Loucy (cell line): ENCODE results near the gene STRBP.

Source experiments
- EZH2phosphoT487 ChIP-seq: fragments of 200-600 bp; IDR thresholded peaks from 2 replicates; pipeline ENCODE4 v1.6.1; 2018; ENCODE audit warnings: antibody characterized with exemption, mild to moderate bottlenecking, moderate library complexity, borderline replicate concordance
- TF ChIP-seq, protein P1 (sequence below): fragments of 200-600 bp; sonication (generic); conservative IDR thresholded peaks from 2 replicates; pipeline ENCODE4 v1.5.1; 2014; ENCODE audit warnings: mild to moderate bottlenecking, antibody characterized with exemption, low read length

DNA sequence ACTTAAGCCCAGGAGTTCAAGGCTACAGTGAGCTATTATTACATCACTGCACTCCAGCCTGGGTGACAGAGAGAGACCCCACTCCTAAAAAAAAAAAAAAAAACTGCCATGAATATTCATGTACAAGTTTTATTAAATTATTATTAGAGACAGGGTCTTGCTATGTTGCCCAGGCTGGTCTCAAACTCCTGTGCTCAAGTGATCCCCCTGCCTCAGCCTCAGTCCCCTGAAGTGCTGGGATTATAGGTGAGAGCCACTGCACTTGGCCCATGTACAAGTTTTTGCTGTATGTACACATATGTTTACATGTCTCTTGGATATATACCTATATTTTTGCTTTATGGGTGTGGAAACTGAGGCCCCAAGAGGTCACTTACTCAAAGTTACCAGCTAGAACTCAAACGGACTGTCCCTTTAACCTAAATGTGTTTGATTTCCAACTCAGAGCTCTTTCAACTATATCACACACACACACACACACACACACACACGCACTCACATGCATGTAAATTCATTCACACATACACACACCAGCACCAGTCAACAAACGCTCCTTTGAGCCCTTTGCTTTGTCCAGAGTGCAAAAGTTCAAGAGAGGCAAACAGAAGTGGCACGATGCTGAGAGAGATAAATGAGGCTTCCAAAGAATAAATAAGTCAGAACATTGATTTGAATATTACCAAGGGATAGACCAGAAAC, 42.3 kb upstream of the STRBP start:
- TF ChIP-seq, protein P1, sequence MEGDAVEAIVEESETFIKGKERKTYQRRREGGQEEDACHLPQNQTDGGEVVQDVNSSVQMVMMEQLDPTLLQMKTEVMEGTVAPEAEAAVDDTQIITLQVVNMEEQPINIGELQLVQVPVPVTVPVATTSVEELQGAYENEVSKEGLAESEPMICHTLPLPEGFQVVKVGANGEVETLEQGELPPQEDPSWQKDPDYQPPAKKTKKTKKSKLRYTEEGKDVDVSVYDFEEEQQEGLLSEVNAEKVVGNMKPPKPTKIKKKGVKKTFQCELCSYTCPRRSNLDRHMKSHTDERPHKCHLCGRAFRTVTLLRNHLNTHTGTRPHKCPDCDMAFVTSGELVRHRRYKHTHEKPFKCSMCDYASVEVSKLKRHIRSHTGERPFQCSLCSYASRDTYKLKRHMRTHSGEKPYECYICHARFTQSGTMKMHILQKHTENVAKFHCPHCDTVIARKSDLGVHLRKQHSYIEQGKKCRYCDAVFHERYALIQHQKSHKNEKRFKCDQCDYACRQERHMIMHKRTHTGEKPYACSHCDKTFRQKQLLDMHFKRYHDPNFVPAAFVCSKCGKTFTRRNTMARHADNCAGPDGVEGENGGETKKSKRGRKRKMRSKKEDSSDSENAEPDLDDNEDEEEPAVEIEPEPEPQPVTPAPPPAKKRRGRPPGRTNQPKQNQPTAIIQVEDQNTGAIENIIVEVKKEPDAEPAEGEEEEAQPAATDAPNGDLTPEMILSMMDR = no peak
- TF ChIP-seq EZH2phosphoT487 = no peak
